ENCODE data around the gene STK39. TPM values are rescaled to one million over a fixed set of nuclear protein-coding genes. Genes with fewer than 3 reads are reported as not detected.
"Not testable (repeated sequence)": the region's sequence is repeated elsewhere in the genome, so short reads cannot be mapped to it uniquely, and the experiment has no call there.

The STK39 gene
- total RNA-seq, 1 donor from 2014 or later, result 38.1 TPM

- DNase-seq, result no peak
These were observed 112.3 kb downstream of the STK39 start for GRCh38 chr2:168135121-168135520.

DNA sequence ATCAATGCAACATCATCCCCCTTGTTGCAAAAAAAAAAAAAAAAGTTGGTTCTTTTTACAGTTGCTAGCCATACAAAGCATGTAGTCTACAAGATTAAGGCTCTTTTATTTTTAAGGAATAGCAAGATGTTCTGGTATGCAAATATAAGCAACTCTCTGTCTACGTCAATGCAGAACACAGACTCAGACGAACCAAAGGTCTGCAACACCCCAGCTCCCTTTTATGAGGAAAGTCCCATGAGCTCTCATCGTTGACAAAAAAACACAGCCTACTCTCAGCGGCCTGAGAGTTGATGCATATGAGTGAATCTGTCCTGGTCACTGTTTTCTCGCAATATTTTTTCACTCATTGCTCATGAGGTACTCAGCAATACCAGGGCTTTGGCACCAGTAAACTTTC, 112.9 kb downstream of the STK39 start:
- DNase-seq, result no peak

DNA sequence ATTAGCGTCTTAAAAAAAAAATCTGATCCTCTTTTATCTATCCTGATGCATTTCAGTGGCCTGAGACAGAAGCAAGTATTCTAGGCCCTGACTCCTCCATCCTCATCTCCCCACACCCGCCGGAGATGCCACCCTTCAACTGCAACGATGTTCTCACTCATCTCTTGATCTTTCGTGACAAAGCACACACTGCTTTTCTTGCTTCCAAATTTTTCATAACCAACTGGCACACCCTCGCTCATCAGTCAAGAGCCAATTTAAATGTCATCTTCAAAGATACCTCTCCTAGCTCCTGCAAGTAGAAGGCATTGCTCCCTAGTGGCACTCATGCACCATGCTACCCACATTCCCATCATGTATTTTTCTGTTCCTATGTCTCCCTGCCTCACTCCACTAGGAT, 115.0 kb downstream of the STK39 start:
- no peak for DNase-seq

- DNase-seq, result no peak
These were observed 117.0 kb downstream of the STK39 start for GRCh38 chr2:168130346-168130745.

GRCh38 chr2:168127371-168127770, 120.0 kb downstream of the STK39 start:
- DNase-seq, result no peak

GRCh38 chr2:168122210-168122609, 125.2 kb downstream of the STK39 start:
- DNase-seq, result not testable (repeated sequence)

- no peak for DNase-seq
These were observed 126.7 kb downstream of the STK39 start for GRCh38 chr2:168120730-168121129.

DNA sequence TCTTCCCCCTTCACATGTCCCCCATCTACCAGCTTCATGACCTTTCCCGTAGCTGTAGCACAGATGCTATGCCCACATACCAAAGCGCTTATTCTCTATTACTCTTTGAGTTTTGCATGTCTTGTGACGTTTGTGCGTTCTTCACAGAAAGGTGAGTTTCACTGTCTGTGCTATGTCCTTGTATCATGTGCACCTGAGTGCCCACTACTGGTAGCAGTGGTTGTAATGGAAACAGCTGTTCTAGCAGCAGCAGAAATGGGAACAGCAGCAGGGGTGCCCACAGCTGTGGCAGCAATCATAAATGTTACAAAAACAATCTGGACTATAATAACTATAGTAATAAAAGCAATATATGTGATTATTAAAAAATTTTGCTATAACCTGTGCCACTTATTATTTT, 127.1 kb downstream of the STK39 start:
- no peak for DNase-seq

- no peak for DNase-seq
These were observed 127.8 kb downstream of the STK39 start for GRCh38 chr2:168119515-168120141.

DNA sequence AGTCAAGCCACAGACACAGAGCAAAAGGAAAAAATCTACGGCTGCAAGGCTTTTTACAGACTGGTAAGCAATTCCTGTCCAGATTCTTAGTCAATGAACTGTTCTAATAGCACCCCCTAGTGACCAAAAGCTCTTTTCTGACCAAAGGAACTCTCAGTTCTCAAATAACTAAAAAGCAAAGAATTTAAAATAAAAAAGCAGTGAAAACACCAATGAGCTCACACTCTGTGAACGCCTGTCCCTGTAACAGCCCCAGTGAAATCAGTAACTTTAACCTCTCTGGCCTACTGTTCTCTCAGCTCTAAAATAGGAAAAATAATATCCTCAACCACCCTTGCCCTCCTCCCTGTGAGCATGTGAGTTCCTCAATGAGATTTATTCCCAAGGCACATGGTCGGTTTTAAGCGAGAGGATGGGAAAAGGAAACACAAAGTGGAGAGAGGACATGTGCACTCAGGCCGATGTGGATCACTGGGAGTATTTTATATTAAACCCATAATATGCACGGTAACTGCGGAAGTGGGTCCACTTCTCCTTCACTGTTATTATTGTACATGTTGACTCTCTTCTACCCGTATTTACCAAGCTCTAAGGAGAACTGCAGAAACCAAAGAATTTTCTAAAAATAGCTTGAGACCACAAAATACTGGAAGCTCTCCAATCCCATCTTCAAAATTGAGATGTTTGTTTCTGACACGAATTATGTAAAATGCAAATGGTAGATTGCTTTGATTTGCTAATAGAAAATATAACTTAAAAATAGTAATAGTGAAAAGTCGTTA, 128.5 kb downstream of the STK39 start:
- DNase-seq, result no peak

DNA sequence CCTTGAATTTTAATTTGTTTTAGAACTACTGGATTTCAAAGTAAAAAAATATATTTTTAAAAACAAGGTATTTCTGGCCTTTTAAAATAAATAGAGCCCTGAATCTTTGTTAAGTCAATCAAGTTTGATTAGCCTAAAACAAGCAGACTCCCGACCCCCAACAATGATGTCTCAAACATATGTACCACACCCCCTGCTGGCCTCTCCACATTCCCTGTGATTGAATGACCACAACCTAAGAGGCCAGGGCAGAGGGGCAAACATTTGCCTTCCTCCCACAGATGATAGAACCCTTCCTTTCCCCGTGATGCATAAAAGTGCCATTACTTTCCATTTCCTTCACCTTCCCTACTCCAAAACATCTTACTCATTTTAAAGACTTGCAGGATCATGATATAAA, 130.9 kb downstream of the STK39 start:
- DNase-seq, result no peak

GRCh38 chr2:168114619-168115018, 132.8 kb downstream of the STK39 start:
- no peak for DNase-seq

DNA sequence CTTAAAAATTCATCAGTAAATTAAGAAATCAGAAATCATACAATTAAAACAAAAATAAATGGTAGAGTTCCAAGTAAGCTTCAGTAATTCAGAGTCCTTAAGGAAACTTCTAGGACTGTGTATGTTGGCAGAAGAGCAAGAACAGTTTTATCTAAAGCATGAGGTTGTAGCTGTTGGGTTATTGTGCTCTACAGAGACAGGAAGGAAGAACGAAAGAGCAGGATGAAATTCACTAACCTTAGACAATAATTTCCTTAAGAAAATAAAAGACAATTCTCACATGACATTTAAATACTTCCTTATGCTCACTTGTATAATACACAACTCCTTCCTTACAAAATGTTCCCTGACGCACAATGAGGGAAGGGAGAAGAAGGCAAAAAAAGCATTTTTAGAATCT, 133.4 kb downstream of the STK39 start:
- DNase-seq, result no peak

GRCh38 chr2:168107322-168107721, 140.1 kb downstream of the STK39 start:
- DNase-seq, result no peak

- DNase-seq, result no peak
These were observed 142.2 kb downstream of the STK39 start for GRCh38 chr2:168105127-168105683.

- no peak for DNase-seq
These were observed 150.0 kb downstream of the STK39 start for GRCh38 chr2:168097431-168097830.

- no peak for DNase-seq
These were observed 151.2 kb downstream of the STK39 start for GRCh38 chr2:168096158-168096557.

- DNase-seq, result no peak
These were observed 155.4 kb downstream of the STK39 start for GRCh38 chr2:168091986-168092385.

DNA sequence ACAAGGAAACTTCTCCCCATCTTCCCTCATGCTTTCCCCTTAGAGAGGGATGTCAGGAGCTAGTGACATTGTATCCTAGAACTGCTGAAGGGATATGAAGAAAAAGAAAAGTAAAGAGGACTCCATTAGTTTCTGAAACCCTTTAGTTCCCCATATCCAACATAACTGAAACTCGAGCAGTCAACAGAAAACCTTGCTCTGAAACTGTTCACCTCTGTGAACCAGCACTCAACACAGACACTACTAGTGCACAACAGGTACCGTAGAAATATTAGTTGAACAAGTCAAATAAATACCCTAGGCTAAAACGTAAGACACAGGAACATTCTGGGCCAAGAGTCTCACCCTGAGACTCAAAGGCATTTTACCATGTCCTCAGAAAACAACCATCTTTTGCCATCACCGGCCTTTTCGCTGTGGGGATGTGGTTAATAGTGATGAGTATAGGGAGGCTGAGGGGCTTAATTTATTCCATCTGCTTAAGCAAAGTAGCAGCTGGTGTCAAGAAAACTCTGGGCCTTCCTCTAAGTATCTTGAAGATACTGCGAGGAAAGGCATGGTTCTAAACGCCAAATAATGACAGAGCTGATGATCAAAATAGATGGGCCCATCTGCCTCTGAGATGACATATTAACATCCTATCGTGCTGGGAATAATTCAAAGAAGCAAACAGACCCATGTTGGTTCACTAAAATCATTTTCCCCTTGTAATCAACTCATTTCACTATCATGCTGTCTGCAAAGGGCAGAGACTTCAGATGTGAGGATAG, 156.8 kb downstream of the STK39 start:
- no peak for DNase-seq

DNA sequence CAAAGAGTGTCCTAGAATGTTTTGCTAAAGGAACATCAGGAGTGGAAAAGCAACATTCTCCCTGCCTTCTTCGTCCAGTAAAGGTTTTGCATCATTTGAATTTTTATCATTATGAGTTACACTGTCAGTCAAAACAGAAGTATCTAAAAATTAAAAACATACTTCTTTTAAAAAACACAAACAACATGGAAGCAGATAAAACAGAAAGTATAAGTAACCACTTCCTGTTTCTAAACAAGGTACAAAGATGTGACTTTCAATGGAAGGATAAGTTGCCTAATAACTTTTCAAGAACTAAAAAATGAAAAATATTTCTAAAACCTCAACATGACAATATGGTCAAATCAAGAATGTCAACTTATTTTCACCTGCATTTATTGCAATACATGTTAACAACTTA, 158.2 kb downstream of the STK39 start:
- no peak for DNase-seq

DNA sequence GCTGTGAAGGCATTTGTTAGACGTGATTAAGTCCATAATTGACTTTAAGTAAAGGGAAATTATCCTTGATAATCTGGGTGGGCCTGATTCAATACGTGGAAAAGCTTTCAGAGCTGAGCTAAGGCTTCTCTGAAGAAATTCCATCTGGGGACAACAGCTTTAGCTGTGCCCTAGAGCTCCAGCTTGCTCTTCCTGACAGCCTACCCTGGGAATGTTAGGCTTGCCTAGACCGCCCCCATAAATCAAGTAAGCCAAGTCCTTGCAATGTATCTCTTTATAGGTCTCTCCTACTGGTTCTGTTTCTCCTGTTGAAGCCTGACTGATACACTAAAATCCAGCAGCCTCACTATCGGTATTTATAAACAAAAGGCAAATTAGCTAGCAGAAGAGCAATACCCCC, 160.0 kb downstream of the STK39 start:
- DNase-seq, result no peak

DNA sequence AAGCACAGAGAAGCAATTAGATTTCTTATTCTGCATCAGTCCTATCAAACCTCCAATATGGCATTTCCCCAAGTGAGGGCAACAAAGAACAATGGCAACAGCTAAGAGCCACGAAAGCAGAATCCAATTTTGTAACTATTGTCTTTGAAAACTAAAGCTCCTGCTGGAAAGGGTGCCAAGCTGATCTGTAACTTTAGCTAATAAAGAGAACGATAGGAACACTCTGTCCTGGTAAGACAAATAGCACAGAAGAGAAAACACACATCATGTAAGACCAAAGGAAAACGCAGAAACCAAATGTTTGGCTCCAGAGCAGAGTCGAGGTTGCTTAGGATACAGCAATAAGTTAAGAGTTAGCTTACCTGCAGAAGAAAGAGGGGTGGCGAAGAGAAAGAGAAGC, 160.5 kb downstream of the STK39 start:
- no peak for DNase-seq

DNA sequence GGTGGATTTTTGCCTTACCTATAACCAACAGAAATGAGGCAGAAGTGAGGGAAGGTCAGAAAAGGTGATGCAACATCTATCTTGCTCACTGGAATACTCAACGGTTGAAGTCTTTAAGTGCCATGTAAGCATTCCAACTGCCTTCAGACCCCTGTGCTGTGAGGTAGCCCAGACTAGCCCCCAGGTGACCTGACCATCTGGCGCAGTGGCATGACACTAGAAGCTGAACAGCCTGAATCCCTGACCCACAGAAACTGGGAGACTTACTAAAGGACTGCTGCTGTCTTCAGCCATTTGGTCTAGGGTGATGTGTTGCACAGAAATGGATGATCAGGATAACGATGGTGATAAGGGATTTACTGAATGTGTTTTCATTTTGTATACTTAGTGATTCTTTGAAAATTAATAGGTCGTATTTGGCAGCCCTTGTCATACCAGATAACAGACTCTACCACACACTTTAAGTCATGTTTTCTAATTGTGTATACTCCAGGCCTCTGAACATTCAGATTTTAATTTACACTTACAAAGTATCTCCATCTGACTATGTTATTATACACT, 161.5 kb downstream of the STK39 start:
- no peak for DNase-seq

Measured in occipital lobe (tissue), 2 donors.